Peyer's patch (tissue), 4 donors: ENCODE data around the gene WNT3A. TPM values are rescaled to one million over a fixed set of nuclear protein-coding genes. Genes with fewer than 3 reads are reported as not detected.

Source experiments
- DNase-seq, 3 donors: peaks; one replicate each; pipeline ENCODE4 v3.0.0-alpha.2; 2017 to 2019
- H3K27ac ChIP-seq, 4 donors: fragments of 200-600 bp; sonication (generic); one replicate each; pipeline ENCODE4 v1.5.1; 2016 to 2019
- H3K27me3 ChIP-seq, 2 donors: fragments of 200-600 bp; sonication (generic); one replicate each; pipeline ENCODE4 v1.5.1; 2019
- H3K36me3 ChIP-seq, 3 donors: fragments of 200-600 bp; sonication (generic); one replicate each; pipeline ENCODE4 v1.5.1; 2016 to 2019
- H3K4me1 ChIP-seq, 4 donors: fragments of 200-600 bp; sonication (generic); one replicate each; pipeline ENCODE4 v1.5.1; 2016 to 2019
- H3K4me3 ChIP-seq, 4 donors: fragments of 200-600 bp; sonication (generic); 1 replicate in 3 of 4; 2 replicates in 1 of 4; pipeline ENCODE4 v1.5.1; 2016 to 2019; ENCODE audit warnings: mild to moderate bottlenecking in 1 of 4
- H3K9me3 ChIP-seq, 4 donors: fragments of 200-600 bp; sonication (generic); one replicate each; pipeline ENCODE4 v1.5.1; 2016 to 2019; ENCODE audit warnings: mild to moderate bottlenecking in 1 of 4
- POLR2A ChIP-seq, 2 donors: fragments of 450-650 bp; IDR thresholded peaks; one replicate each; pipeline ENCODE4 v1.5.1; 2017; ENCODE audit warnings: antibody characterized with exemption in 2 of 2, mild to moderate bottlenecking in 2 of 2, moderate library complexity in 2 of 2
- total RNA-seq, 4 donors: library from RNA; depleted of rRNA; stranded (reverse); fragments of >200 nt; gene quantifications; one replicate each; pipeline ENCODE4 v1.1.0, GENCODE V29; 2016
- TF ChIP-seq, protein P1 (sequence below), 6 experiments: fragments of 450-650 bp in 4 of 6; fragments of 200-600 bp in 2 of 6; sonication (generic) in 1 of 6; IDR thresholded peaks; one replicate each; pipeline ENCODE4 v1.5.1; 2017 to 2019; ENCODE audit warnings: antibody characterized with exemption in 6 of 6, mild to moderate bottlenecking in 3 of 6, moderate library complexity in 1 of 6

WNT3A gene
- total RNA-seq, 4 donors from 2014 or later = not detected

DNA sequence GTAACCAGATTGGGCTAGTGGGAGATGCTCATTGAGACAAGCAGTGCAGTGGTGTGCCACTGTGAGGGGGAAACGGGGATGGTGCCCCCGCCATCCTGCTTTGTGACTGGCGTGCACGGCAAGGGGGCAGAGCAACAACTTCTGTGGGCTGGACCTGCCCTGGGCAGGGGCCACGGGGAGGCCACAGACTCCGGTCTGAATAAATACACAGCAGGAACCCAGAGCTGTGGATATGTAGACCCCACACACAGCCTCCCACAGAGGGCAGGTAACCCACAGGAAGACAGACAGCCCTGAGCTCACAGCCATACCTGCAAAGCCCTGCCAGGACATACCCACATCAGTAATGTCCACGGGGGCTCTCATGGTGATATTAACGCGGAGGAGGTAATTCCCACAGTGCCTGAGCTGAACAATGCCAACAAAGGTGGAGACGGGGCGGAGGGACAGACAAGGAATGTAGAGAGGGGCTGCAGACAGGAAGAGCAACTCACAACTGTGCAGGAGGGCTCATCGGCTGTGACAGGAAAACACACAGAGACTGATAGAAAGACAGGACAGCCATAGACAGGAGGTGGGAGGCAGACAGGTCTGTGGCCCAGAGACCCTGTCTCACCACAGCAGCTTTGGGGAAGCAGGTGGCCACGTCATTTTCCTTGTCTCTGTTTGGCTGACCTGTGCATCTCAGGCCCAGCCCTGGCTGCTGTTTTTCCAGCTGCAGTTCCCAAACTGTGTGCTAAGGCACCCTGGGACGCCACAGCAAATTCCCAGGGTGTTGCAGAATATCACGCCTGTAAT is 4.9 kb upstream of the WNT3A start:
- Histone ChIP-seq H3K9me3 (peaks cover 0 to 7% (median 0%) of the 10 kb centered on the region in 4 donors), H3K27ac (no peak overlapping the region), H3K4me3 (no peak overlapping the region), H3K4me1 (peaks cover 0 to under 1% (median 0%) of the 10 kb centered on the region in 4 donors), H3K36me3 (no peaks in the 10 kb centered on the region), H3K27me3 (peaks cover 0 to 24% of the 10 kb centered on the region in 2 donors)
- TF ChIP-seq POLR2A (IDR thresholded peaks at IDR 0.05) = no peak
- TF ChIP-seq, protein P1, sequence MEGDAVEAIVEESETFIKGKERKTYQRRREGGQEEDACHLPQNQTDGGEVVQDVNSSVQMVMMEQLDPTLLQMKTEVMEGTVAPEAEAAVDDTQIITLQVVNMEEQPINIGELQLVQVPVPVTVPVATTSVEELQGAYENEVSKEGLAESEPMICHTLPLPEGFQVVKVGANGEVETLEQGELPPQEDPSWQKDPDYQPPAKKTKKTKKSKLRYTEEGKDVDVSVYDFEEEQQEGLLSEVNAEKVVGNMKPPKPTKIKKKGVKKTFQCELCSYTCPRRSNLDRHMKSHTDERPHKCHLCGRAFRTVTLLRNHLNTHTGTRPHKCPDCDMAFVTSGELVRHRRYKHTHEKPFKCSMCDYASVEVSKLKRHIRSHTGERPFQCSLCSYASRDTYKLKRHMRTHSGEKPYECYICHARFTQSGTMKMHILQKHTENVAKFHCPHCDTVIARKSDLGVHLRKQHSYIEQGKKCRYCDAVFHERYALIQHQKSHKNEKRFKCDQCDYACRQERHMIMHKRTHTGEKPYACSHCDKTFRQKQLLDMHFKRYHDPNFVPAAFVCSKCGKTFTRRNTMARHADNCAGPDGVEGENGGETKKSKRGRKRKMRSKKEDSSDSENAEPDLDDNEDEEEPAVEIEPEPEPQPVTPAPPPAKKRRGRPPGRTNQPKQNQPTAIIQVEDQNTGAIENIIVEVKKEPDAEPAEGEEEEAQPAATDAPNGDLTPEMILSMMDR (IDR thresholded peaks at IDR 0.05) = no peak
- peak in 1 of 3 donors; percentile 24 for DNase-seq

DNA sequence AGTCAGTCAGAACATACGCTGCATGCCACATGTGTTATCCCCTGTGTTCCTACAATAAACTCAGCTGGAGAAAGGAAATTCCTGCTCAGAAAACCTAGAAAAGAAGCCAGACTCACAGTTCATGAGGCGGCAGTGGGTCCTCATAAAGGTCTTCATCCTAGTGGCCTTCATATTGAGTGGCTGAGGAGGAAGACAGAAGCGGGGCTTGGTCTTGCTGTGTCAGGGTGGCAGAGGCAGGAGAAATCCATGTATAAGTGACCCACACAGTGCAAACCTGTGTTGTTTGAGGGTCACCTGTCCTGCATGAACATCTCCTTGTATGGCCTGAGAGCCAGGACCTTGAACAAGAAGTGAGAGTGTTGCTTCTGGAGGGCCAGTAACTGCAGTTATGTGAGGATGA is 4.0 kb upstream of the WNT3A start:
- TF ChIP-seq, protein P1 (IDR thresholded peaks at IDR 0.05) = no peak
- no peak for TF ChIP-seq POLR2A (IDR thresholded peaks at IDR 0.05)
- Histone ChIP-seq H3K36me3 (no peaks in the 10 kb centered on the region), H3K27ac (no peak overlapping the region), H3K9me3 (peaks cover 0 to 7% (median 0%) of the 10 kb centered on the region in 4 donors), H3K27me3 (peaks cover 0 to 30% of the 10 kb centered on the region in 2 donors), H3K4me3 (no peak overlapping the region), H3K4me1 (peaks cover 0 to 8% (median 3%) of the 10 kb centered on the region in 4 donors)
- no peak for DNase-seq

DNA sequence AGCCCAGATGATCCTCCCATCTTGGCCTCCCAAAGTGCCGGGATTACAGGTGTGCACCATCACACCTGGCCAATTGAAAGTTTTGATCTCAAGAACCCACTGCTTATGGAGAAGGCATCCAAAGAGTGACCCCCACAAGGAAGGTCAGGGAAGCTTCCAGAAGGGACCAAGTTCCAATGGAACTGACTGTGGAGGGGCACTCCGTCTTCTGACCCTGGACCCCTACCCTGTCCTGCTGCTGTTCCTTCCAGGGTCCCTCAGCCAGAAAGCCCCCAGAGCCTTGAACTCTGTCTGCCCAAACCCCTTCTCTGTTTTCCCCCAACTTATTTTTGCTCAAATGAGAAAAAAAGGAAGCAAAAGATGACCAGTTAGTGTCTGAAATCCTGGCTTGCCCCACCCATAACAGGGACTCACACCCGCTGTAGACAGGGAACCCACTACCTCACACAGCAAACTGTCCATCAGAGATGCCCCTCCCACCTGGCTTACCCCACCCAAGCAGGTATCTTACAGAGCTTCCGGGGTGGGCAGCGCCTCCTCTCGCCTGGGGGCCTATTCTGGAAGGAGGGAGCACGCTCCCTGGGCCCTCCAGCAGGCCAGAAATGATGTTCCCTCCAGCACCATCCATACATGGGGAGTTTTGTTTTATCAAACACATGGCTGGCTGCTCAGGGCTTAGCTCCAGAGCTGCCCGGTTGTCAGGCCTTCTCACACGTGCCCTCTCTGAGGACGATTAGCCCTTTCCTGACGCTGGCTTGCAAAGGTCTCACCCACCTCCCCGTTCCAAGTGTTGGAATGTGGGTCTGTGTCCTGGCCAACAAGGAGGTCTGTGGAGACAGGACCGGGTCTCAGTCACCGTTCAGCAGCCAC is 3.1 kb upstream of the WNT3A start:
- peaks cover 0 to 38% of the 10 kb centered on the region in 2 donors for H3K27me3 ChIP-seq

DNA sequence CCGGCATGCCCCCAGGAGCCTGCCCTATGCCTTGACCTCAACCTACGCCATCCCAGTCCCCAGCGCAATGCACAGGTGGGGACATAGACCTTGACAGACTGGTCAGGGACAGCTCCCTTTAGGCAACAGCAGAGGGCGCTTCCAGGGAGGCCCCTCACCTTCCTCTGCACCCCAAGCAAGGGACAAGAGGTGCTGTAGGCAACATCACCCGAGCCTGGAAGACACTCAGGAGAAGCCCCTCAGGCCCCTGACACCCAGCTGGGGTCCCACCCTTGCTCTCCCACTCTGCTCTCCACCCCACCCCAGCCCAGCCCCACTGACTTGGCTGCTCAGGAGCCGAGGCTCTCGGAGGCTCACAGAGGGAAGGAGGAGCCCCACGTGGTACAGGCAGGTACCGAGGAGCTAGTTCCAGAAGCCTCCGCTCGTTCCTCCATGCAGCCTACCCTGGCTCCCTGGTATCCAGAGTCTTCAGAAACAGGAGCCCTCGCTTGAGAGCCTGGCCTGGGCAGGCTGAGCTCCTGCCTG is 2.4 kb upstream of the WNT3A start:
- H3K9me3 ChIP-seq = no peaks in the 10 kb centered on the region
- peaks cover 0 to 11% (median 3%) of the 10 kb centered on the region in 4 donors for H3K4me1 ChIP-seq
- TF ChIP-seq, protein P1 (IDR thresholded peaks at IDR 0.05) = peak in 4 of 6 experiments; percentile 17 to 30 (median 25)
- TF ChIP-seq POLR2A (IDR thresholded peaks at IDR 0.05) = no peak
- DNase-seq = peak in 2 of 3 donors; percentile 46 to 54
- H3K4me3 ChIP-seq = no peak overlapping the region
- no peak overlapping the region for H3K27ac ChIP-seq
- no peaks in the 10 kb centered on the region for H3K36me3 ChIP-seq
- H3K27me3 ChIP-seq = peaks cover 0 to 38% of the 10 kb centered on the region in 2 donors

More for the DNA sequence above, 3.1 kb upstream of the WNT3A start:
- TF ChIP-seq POLR2A (IDR thresholded peaks at IDR 0.05) = no peak
- TF ChIP-seq, protein P1 (IDR thresholded peaks at IDR 0.05) = no peak
- Histone ChIP-seq H3K27ac (no peak overlapping the region), H3K4me1 (peaks cover 0 to 11% (median 3%) of the 10 kb centered on the region in 4 donors), H3K9me3 (peaks cover 0 to 1% (median 0%) of the 10 kb centered on the region in 4 donors), H3K4me3 (no peak overlapping the region), H3K36me3 (no peaks in the 10 kb centered on the region)
- peak in 1 of 3 donors; percentile 23 for DNase-seq

DNA sequence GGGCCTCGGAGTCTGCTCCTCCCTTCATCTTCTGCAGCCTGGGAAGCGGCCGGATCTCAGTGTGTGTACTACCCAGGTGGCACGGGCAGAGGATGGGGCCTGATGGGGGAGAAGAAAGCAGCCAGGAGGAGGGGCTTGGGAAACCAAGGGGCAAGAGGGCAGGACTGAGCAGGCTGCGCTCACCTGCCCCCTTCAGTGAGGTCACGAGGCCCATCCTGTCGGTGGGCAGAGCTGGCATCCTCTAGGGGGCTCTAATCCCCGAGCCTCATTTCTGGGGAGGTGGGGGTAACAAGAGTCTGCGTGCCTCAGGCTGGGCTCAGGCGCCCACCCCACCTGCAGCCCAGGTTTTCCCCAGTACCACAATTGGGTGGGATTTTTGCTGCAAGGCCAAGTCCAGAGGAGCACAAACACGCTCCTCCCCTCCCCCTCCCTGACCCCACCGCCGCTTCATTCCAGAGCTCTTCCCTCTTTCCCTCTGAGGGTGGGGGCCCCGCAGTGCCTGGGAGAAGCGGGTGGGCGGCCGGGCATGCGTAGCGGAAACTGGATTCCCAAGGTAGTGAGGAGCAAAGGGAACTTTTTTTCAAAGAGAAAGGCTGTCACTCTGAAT is 1.8 kb upstream of the WNT3A start:
- peaks cover 0 to 11% (median 3%) of the 10 kb centered on the region in 4 donors for H3K4me1 ChIP-seq
- H3K27me3 ChIP-seq = peaks cover 0 to 38% of the 10 kb centered on the region in 2 donors
- H3K36me3 ChIP-seq = no peaks in the 10 kb centered on the region
- no peak overlapping the region for H3K4me3 ChIP-seq
- H3K9me3 ChIP-seq = no peaks in the 10 kb centered on the region
- no peak for TF ChIP-seq POLR2A (IDR thresholded peaks at IDR 0.05)
- TF ChIP-seq, protein P1 (IDR thresholded peaks at IDR 0.05) = no peak
- H3K27ac ChIP-seq = no peak overlapping the region
- DNase-seq = peak in 1 of 3 donors; percentile 23
